Liver (tissue), 9 donors: Measurements from ENCODE around the gene FDX1. TPM values are rescaled to one million over a fixed set of nuclear protein-coding genes. Genes with fewer than 3 reads are reported as not detected.
"Not testable (repeated sequence)": the region's sequence is repeated elsewhere in the genome, so short reads cannot be mapped to it uniquely, and the experiment has no call there.

Source experiments
- DNase-seq: peaks from one replicate; pipeline ENCODE4 v3.0.0-alpha.2; 2017; ENCODE audit warnings: low spot score
- H3K27ac ChIP-seq, 2 donors: one replicate each; pipeline ENCODE4 v1.7.0; 2013; ENCODE audit warnings: inconsistent platforms in 2 of 2, low read length in 2 of 2, control low read depth in 1 of 2, low read depth in 1 of 2, mild to moderate bottlenecking in 1 of 2
- H3K27me3 ChIP-seq, 4 donors: one replicate each; pipeline versions ENCODE4 v1.6.1 to v1.7.0; 2013; ENCODE audit warnings: low read length in 3 of 4, inconsistent platforms in 1 of 4, mild to moderate bottlenecking in 1 of 4, moderate library complexity in 1 of 4; ENCODE audit not compliant: control insufficient read depth in 4 of 4, insufficient read depth in 4 of 4
- H3K36me3 ChIP-seq, 4 donors: one replicate each; pipeline versions ENCODE4 v1.6.1 to v1.7.0; 2013; ENCODE audit warnings: low read length in 3 of 4, mild to moderate bottlenecking in 3 of 4, low read depth in 1 of 4, moderate library complexity in 1 of 4; ENCODE audit not compliant: control insufficient read depth in 4 of 4, insufficient read depth in 3 of 4
- H3K4me1 ChIP-seq, 4 donors: one replicate each; pipeline versions ENCODE4 v1.6.1 to v1.7.0; 2013; ENCODE audit warnings: low read length in 3 of 4, mild to moderate bottlenecking in 3 of 4, moderate library complexity in 1 of 4; ENCODE audit not compliant: control insufficient read depth in 4 of 4, insufficient read depth in 4 of 4
- H3K4me3 ChIP-seq, 3 donors: one replicate each; pipeline versions ENCODE4 v1.6.1 to v1.7.0; 2013; ENCODE audit warnings: low read length in 3 of 3, control low read depth in 1 of 3, low read depth in 1 of 3, mild to moderate bottlenecking in 1 of 3
- H3K9ac ChIP-seq, 2 donors: one replicate each; pipeline ENCODE4 v1.7.0; 2013; ENCODE audit warnings: low read length in 2 of 2, mild to moderate bottlenecking in 2 of 2, moderate library complexity in 2 of 2, control low read depth in 1 of 2, low read depth in 1 of 2
- H3K9me3 ChIP-seq, 4 donors: one replicate each; pipeline versions ENCODE4 v1.6.1 to v1.7.0; 2013; ENCODE audit warnings: low read length in 3 of 4; ENCODE audit not compliant: control insufficient read depth in 4 of 4
- EGR1 ChIP-seq, 2 donors: IDR thresholded peaks; 2 replicates each; pipeline ENCODE4 v1.6.1; 2016 to 2018; ENCODE audit warnings: antibody characterized with exemption in 2 of 2, low read depth in 2 of 2
- FOXA1 ChIP-seq: IDR thresholded peaks from 2 replicates; pipeline ENCODE4 v1.6.1; 2016; ENCODE audit warnings: antibody characterized with exemption
- FOXA2 ChIP-seq: IDR thresholded peaks from 2 replicates; pipeline ENCODE4 v1.6.1; 2016; ENCODE audit warnings: antibody characterized with exemption
- GABPA ChIP-seq, 2 donors: IDR thresholded peaks in 1 of 2; conservative IDR thresholded peaks in 1 of 2; 2 replicates each; pipeline ENCODE4 v1.6.1; 2016; ENCODE audit warnings: antibody characterized with exemption in 2 of 2, mild to moderate bottlenecking in 1 of 2, moderate library complexity in 1 of 2
- HNF4A ChIP-seq, 2 donors: conservative IDR thresholded peaks; 2 replicates each; pipeline ENCODE4 v1.6.1; 2016; ENCODE audit warnings: antibody characterized with exemption in 2 of 2, mild to moderate bottlenecking in 2 of 2
- JUND ChIP-seq, 2 donors: IDR thresholded peaks; 2 replicates each; pipeline ENCODE4 v1.6.1; 2016; ENCODE audit warnings: antibody characterized with exemption in 2 of 2
- MAX ChIP-seq: IDR thresholded peaks from 2 replicates; pipeline ENCODE4 v1.6.1; 2016; ENCODE audit warnings: antibody characterized with exemption
- NR2F2 ChIP-seq: IDR thresholded peaks from 2 replicates; pipeline ENCODE4 v1.6.1; 2016; ENCODE audit warnings: antibody characterized with exemption
- RAD21 ChIP-seq, 2 donors: IDR thresholded peaks; 2 replicates each; pipeline ENCODE4 v1.6.1; 2016; ENCODE audit warnings: antibody characterized with exemption in 2 of 2, mild to moderate bottlenecking in 2 of 2
- REST ChIP-seq: IDR thresholded peaks from 2 replicates; pipeline ENCODE4 v1.6.1; 2016; ENCODE audit warnings: antibody characterized with exemption, mild to moderate bottlenecking
- RXRA ChIP-seq, 2 donors: IDR thresholded peaks; 2 replicates each; pipeline ENCODE4 v1.6.1; 2017 to 2018; ENCODE audit warnings: antibody characterized with exemption in 2 of 2, mild to moderate bottlenecking in 1 of 2
- SP1 ChIP-seq: IDR thresholded peaks from 2 replicates; pipeline ENCODE4 v1.6.1; 2018; ENCODE audit warnings: antibody characterized with exemption, mild to moderate bottlenecking
- TAF1 ChIP-seq: conservative IDR thresholded peaks from 2 replicates; pipeline ENCODE4 v1.6.1; 2016; ENCODE audit warnings: antibody characterized with exemption, mild to moderate bottlenecking
- YY1 ChIP-seq: IDR thresholded peaks from 2 replicates; pipeline ENCODE4 v1.6.1; 2016; ENCODE audit warnings: antibody characterized with exemption, mild to moderate bottlenecking
- WGBS: extraction: QIAGEN DNeasy Blood & Tissue Kit; methylation state at CpG from one replicate; pipeline ENCODE4 v1.1.7; 2013; 5-methylcytosine and 5-hydroxymethylcytosine counted together
- polyA plus RNA-seq, 2 donors: library from polyadenylated mRNA; stranded (reverse) in 1 of 2; unstranded in 1 of 2; fragments of 200-250 nt in 1 of 2; fragments of >200 nt in 1 of 2; fragmentation: Nextera tagmentation in 1 of 2; extraction: Ambion mirVana in 1 of 2; gene quantifications; one replicate each; pipeline versions ENCODE4 v1.2.1 to v1.2.3, GENCODE V29; 2013 to 2015
- total RNA-seq, 2 donors: library from RNA; depleted of rRNA; stranded (reverse); fragments of >200 nt; gene quantifications; one replicate each; pipeline ENCODE4 v1.2.3, GENCODE V29; 2014
- TF ChIP-seq, protein P1 (sequence below): IDR thresholded peaks from 2 replicates; pipeline ENCODE4 v1.6.1; 2016; ENCODE audit warnings: antibody characterized with exemption
- TF ChIP-seq, protein P2 (sequence below): IDR thresholded peaks from 2 replicates; pipeline ENCODE4 v1.6.1; 2016; ENCODE audit warnings: antibody characterized with exemption
- donor health status: healthy.
- donor health status: healthy.
- donor health status: healthy.
- donor health status: healthy.
- donor health status: healthy.

Gene FDX1
- total and polyA plus RNA-seq, 4 donors: 6.8 to 28.8 (median 17.1) TPM

GRCh38 chr11:110410651-110411050 lies 19.1 kb upstream of the FDX1 start (continued):
- TF ChIP-seq MAX: no peak
- TF ChIP-seq, protein P1, sequence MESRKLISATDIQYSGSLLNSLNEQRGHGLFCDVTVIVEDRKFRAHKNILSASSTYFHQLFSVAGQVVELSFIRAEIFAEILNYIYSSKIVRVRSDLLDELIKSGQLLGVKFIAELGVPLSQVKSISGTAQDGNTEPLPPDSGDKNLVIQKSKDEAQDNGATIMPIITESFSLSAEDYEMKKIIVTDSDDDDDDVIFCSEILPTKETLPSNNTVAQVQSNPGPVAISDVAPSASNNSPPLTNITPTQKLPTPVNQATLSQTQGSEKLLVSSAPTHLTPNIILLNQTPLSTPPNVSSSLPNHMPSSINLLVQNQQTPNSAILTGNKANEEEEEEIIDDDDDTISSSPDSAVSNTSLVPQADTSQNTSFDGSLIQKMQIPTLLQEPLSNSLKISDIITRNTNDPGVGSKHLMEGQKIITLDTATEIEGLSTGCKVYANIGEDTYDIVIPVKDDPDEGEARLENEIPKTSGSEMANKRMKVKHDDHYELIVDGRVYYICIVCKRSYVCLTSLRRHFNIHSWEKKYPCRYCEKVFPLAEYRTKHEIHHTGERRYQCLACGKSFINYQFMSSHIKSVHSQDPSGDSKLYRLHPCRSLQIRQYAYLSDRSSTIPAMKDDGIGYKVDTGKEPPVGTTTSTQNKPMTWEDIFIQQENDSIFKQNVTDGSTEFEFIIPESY: no peak
- TF ChIP-seq NR2F2: no peak

- H3K36me3 ChIP-seq: no peaks in the 10 kb centered on the region
- TF ChIP-seq RAD21 (IDR thresholded peaks at IDR 0.05): no peak
- TF ChIP-seq, protein P2, sequence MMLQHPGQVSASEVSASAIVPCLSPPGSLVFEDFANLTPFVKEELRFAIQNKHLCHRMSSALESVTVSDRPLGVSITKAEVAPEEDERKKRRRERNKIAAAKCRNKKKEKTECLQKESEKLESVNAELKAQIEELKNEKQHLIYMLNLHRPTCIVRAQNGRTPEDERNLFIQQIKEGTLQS: no peak
- no peak for TF ChIP-seq SP1
- TF ChIP-seq NR2F2: no peak
- TF ChIP-seq, protein P1: no peak
- no peak for TF ChIP-seq FOXA2
- no peak for TF ChIP-seq TAF1
- no peak for TF ChIP-seq YY1
- TF ChIP-seq HNF4A (conservative IDR thresholded peaks at IDR 0.05): no peak
- no peak for TF ChIP-seq GABPA (IDR thresholded peaks at IDR 0.05 in 1 of 2, conservative IDR thresholded peaks at IDR 0.05 in 1 of 2)
- TF ChIP-seq JUND (IDR thresholded peaks at IDR 0.05): no peak
- no peak for TF ChIP-seq EGR1 (IDR thresholded peaks at IDR 0.05; ENCODE audit: low read depth in 2 of 2)
- no peak for TF ChIP-seq REST
- TF ChIP-seq RXRA (IDR thresholded peaks at IDR 0.05): no peak
- no peak for TF ChIP-seq FOXA1
- no peaks in the 10 kb centered on the region for H3K9me3 ChIP-seq
- no peak overlapping the region for H3K4me3 ChIP-seq
- no peak overlapping the region for H3K27ac ChIP-seq
- DNase-seq: no peak
- H3K9ac ChIP-seq: no peak overlapping the region
- H3K4me1 ChIP-seq: no peaks in the 10 kb centered on the region
- H3K27me3 ChIP-seq: no peaks in the 10 kb centered on the region
- 98% methylated on average over 2 of the region's 2 CpGs for WGBS
These were observed 14.7 kb upstream of the FDX1 start for GRCh38 chr11:110415081-110415480.

DNA sequence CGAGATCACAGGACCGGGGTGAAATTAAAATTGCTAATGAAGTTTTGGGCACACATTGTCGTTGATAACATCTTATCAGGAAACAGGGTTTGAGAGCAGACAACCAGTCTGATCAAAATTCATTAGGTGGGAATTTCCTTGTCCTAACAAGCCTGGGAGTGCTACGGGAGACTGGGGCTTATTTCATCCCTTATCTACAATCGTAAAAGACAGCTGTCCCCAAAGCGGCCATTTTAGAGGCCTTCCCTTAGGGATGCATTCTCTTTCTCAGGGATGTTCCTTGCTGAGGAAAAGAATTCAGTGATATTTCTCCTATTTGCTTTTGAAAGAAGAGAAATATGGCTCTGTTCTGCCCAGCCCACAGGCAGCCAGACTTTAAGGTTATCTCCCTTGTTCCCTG lies 8.1 kb upstream of the FDX1 start:
- not testable (repeated sequence) for H3K9me3 ChIP-seq, H3K36me3 ChIP-seq, H3K27me3 ChIP-seq, H3K4me3 ChIP-seq, H3K27ac ChIP-seq, DNase-seq, H3K9ac ChIP-seq, H3K4me1 ChIP-seq
- 91% methylated on average over 6 of the region's 6 CpGs for WGBS
